ENCODE measurements around the gene P2RY2. TPM values are rescaled to one million over a fixed set of nuclear protein-coding genes. Genes with fewer than 3 reads are reported as not detected.
A peak's percentile ranks its signal among the peaks of the same experiment; 100 is the strongest.

P2RY2 gene
- total and polyA plus RNA-seq, 7 donors = 0.16 to 6.2 (median 3.6) TPM; not detected in 3

DNA sequence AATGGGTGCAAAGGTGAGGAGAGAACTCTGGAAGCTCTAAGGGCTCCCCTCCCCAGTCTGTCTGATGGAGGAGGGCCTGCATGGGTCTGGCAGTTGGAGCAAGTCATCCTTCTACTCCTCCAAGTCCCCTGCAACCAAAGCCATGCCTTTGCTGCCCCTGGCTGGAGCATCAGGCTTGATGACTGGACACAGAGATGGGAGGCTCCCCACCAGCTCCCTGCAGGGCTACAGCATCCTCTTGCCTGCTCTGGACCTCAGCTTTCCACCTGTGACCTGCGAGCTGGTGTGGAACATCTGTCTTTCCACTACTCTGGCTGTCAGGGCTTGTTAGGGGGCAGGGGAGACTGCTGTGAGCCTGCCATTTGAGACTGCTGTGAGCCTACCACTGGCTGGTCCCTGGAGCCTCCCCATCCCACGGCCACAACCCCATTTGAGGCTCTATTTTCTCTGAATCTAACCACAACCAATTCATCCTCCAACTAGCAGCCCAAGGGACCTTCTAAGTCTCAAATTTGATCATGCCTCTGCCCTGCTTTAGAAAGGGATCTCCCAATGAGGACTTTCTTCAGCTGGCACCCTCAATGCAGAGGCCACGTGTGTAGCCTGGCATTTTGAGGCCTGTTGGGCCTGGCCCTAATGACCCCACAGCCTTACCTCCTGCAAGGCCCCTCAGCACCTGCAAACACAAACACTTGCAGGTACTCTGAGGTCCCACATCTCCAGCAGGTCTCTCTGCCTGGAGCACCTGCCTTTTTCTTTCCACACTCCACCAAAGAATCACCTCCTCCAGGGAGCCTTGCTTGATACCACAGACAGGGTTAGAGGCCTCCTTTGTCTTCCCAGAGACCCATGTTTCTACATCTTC, 63.9 kb downstream of the P2RY2 start:
- intact Hi-C loops (cut with DNase I) = no loop called here
- H3K27ac ChIP-seq = peak overlapping the region in 3 of 4 donors; percentile 1 to 18 (median 5)
- 75 to 85% methylated on average over 3 of the region's 3 CpGs for WGBS, 2 donors

DNA sequence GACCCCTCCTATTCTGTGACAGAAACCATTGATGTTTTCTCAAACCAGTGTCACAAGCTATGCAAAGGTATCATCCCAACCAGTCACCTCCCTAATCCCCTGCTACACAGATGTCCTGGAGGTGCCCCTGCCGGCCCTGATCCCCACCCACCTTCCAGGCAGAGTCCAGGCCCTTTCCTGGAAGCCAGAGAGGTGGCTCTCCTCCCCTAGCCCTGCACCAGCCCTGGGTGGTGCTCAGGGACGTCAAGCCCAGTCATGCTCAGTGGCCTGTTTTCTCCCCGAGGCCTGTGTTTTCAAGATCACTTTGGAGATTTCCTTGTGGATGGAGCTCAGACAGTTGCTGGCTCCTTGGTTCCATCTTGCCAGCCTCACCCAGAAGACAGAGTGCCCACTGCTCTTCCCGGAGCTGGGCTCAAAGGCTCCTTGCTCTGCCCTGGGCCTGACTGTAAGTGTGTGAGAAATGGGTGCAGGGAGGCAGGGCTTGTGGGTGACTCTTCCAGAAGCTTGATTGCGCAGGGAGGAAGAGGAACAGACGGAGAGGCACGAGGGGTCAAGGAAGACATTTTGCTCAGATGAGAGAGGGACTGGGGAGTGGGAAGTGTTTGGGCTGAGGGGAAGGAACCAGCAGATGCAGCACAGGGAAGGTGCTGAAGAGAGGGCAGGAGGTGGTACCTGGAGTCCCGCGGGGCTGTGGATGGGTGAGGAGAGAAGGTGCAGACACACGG, 65.4 kb downstream of the P2RY2 start:
- Histone ChIP-seq H3K36me3 (no peaks in the 10 kb centered on the region), H3K4me1 (peaks cover 0 to 6% (median 0%) of the 10 kb centered on the region in 4 donors), H3K27ac (no peak overlapping the region), H3K27me3 (no peaks in the 10 kb centered on the region), H3K9me3 (no peaks in the 10 kb centered on the region), H3K4me3 (no peak overlapping the region)
- WGBS, 2 donors = 81 to 85% methylated on average over 10 of the region's 10 CpGs
- no peak for TF ChIP-seq POLR2AphosphoS5 (IDR thresholded peaks at IDR 0.05)
- TF ChIP-seq, protein P1, sequence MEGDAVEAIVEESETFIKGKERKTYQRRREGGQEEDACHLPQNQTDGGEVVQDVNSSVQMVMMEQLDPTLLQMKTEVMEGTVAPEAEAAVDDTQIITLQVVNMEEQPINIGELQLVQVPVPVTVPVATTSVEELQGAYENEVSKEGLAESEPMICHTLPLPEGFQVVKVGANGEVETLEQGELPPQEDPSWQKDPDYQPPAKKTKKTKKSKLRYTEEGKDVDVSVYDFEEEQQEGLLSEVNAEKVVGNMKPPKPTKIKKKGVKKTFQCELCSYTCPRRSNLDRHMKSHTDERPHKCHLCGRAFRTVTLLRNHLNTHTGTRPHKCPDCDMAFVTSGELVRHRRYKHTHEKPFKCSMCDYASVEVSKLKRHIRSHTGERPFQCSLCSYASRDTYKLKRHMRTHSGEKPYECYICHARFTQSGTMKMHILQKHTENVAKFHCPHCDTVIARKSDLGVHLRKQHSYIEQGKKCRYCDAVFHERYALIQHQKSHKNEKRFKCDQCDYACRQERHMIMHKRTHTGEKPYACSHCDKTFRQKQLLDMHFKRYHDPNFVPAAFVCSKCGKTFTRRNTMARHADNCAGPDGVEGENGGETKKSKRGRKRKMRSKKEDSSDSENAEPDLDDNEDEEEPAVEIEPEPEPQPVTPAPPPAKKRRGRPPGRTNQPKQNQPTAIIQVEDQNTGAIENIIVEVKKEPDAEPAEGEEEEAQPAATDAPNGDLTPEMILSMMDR (IDR thresholded peaks at IDR 0.05) = no peak
- TF ChIP-seq POLR2A (IDR thresholded peaks at IDR 0.05) = no peak
- no peak for TF ChIP-seq EP300 (IDR thresholded peaks at IDR 0.05)
- intact Hi-C loops (cut with DNase I) = no loop called here
- no peak for DNase-seq

More for the DNA sequence above, 63.9 kb downstream of the P2RY2 start:
- Histone ChIP-seq H3K9me3 (no peaks in the 10 kb centered on the region), H3K4me1 (no peaks in the 10 kb centered on the region), H3K36me3 (no peaks in the 10 kb centered on the region), H3K4me3 (no peak overlapping the region), H3K27me3 (no peaks in the 10 kb centered on the region)
- DNase-seq = no peak
- TF ChIP-seq POLR2A (IDR thresholded peaks at IDR 0.05) (no peak), POLR2AphosphoS5 (IDR thresholded peaks at IDR 0.05) (no peak), EP300 (IDR thresholded peaks at IDR 0.05) (no peak)
- TF ChIP-seq, protein P1 (IDR thresholded peaks at IDR 0.05) = no peak

DNA sequence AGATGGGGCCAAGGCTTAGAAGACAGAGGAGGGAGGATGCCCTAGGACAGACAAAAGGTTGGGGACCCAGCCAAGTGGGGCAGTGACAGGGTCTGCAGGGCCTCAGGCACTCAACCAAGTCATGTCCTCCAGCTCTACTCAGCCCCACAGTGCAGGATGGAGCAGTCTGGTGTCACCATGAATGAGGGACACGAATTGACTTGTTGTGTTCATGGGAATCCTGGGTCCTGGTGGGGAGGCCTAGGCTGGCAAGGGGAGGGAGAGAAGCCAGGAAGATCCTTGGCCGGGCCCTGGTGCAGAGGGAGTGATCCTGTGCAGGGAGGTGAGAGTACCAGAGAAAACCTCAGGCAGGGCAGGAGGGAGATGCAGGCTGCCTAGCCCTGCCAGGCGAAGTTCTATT, 66.0 kb downstream of the P2RY2 start:
- TF ChIP-seq EP300 (IDR thresholded peaks at IDR 0.05) (no peak), POLR2A (IDR thresholded peaks at IDR 0.05) (no peak), POLR2AphosphoS5 (IDR thresholded peaks at IDR 0.05) (no peak)
- TF ChIP-seq, protein P1 (IDR thresholded peaks at IDR 0.05) = no peak
- no peak overlapping the region for H3K27ac ChIP-seq
- 87 to 90% methylated on average over 3 of the region's 3 CpGs for WGBS, 2 donors
- no peaks in the 10 kb centered on the region for H3K36me3 ChIP-seq
- H3K4me1 ChIP-seq = peaks cover 0 to 9% (median 1%) of the 10 kb centered on the region in 4 donors
- intact Hi-C loops (cut with DNase I) = no loop called here
- H3K27me3 ChIP-seq = no peaks in the 10 kb centered on the region
- H3K9me3 ChIP-seq = no peaks in the 10 kb centered on the region
- peak; percentile 34 for DNase-seq
- H3K4me3 ChIP-seq = no peak overlapping the region

DNA sequence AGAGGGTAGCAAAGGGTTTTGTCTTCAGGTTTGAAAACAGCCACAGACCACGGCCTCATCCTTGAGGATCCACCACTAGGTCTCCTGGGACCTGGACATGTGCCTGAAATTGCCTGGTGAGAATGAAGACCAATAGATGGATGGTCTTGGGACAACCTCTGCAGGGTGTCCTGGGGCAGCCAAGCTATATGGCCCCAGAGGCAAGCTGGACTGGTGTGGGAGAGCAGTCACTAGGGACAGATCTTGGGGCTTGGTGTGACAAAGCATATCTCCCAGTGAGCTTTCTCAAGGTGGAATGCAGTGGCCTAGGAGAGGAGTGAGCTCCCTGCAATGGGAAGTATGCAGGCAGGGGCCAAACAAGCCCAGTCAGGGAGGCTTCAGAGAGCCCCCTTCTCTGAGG, 67.6 kb downstream of the P2RY2 start:
- H3K27me3 ChIP-seq = no peaks in the 10 kb centered on the region
- H3K4me1 ChIP-seq = peaks cover 0 to 18% (median 9%) of the 10 kb centered on the region in 4 donors
- H3K36me3 ChIP-seq = no peaks in the 10 kb centered on the region
- intact Hi-C loops (cut with DNase I) = loop anchor here (5.0 kb wide), 1 partner anchor 453 kb away; no protein-coding TSS in a partner anchor
- no peaks in the 10 kb centered on the region for H3K9me3 ChIP-seq
- DNase-seq = no peak
- no peak overlapping the region for H3K4me3 ChIP-seq
- TF ChIP-seq POLR2AphosphoS5 (IDR thresholded peaks at IDR 0.05) = no peak
- no peak for TF ChIP-seq EP300 (IDR thresholded peaks at IDR 0.05)
- no peak for TF ChIP-seq POLR2A (IDR thresholded peaks at IDR 0.05)
- TF ChIP-seq, protein P1 (IDR thresholded peaks at IDR 0.05) = no peak
- no peak overlapping the region for H3K27ac ChIP-seq
- 88 to 94% methylated on average over 1 of the region's 1 CpG for WGBS, 2 donors

Other genes starting within 250 kb of the P2RY2 start
- gene FCHSD2, start 76.0 kb upstream of the P2RY2 start, total RNA-seq = 10 to 100 TPM; 16.4 to 36.3 (median 19.4) TPM
- gene FCHSD2, start 76.0 kb upstream of the P2RY2 start, polyA plus RNA-seq = 10 to 100 TPM in 1 of 3 donors, 1 to 10 TPM in 2; 6.9 to 19.3 (median 7.2) TPM
- 1 to 10 TPM in 3 of 4 donors, not detected in 1; 1.2 to 2.6 (median 2.5) TPM for gene P2RY6, start 54.1 kb downstream of the P2RY2 start, total RNA-seq
- gene P2RY6, start 54.1 kb downstream of the P2RY2 start, polyA plus RNA-seq = 1 to 10 TPM; 2.4 to 5.5 (median 2.5) TPM
- gene ARHGEF17, start 90.0 kb downstream of the P2RY2 start, total RNA-seq = 100 to 1,000 TPM in 1 of 4 donors, 10 to 100 TPM in 3; 38.2 to 104 (median 66.9) TPM
- gene ARHGEF17, start 90.0 kb downstream of the P2RY2 start, polyA plus RNA-seq = 10 to 100 TPM in 1 of 3 donors, 1 to 10 TPM in 2; 1.8 to 15.9 (median 2.4) TPM
- 1 to 10 TPM in 2 of 4 donors, under 1 TPM in 2; 0.28 to 1.8 (median 0.95) TPM for gene RELT, start 158.1 kb downstream of the P2RY2 start, total RNA-seq
- 1 to 10 TPM in 2 of 3 donors, under 1 TPM in 1; 0.92 to 9.3 (median 1.2) TPM for gene RELT, start 158.1 kb downstream of the P2RY2 start, polyA plus RNA-seq

Measured in sigmoid colon (tissue), 7 donors.